GM12892 (cell line): ENCODE results near the gene NACC1.

Source experiments
- POLR2A ChIP-seq: IDR thresholded peaks from 2 replicates; pipeline ENCODE4 v1.6.1; 2011; ENCODE audit warnings: low read depth, low read length, control low read depth
- POLR2AphosphoS5 ChIP-seq: IDR thresholded peaks from 2 replicates; pipeline ENCODE4 v1.6.1; 2011; ENCODE audit warnings: low read depth, low read length, control low read depth

DNA sequence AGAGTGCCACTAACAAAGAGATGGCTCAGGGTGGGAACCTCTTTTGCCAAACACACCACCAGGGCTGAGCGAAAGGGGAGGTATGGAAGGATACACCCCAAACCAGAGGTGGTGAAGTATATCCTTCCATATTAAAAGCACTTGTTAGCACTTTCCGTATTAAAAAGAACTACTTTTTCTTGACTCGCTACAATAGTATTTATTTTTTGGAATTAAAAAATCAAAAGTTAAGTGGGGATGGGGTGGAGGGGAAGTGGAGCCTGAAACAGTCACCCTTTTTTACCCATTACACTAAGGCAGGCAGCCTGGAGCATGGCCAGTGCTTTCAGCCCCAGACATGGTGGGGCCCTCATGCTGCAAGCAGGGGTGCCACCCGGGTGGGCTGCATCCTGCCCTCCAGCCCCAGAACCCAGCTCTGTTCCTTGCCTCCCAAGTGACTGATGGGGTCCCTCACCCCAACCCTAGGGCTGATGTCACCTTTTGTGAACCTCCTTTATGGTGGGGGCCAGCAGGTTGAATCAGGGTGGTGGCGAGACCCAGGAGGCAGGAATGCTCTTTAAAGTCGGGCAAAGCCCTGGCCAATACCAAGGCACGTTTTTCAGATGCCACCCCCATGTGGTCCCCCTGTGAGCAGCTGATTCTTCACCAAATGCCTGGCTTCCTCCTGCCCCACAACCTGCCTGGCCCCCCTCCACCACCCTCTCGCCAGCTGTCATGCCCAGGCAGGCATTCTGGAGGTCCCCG is 46.4 kb upstream of the NACC1 start:
- TF ChIP-seq POLR2A (no peak), POLR2AphosphoS5 (no peak)
